HFFc6 (cell line): ENCODE results near the gene SEC11A. TPM values are rescaled to one million over a fixed set of nuclear protein-coding genes. Genes with fewer than 3 reads are reported as not detected.
"Not testable (repeated sequence)": the region's sequence is repeated elsewhere in the genome, so short reads cannot be mapped to it uniquely, and the experiment has no call there.

Experiments
- DNase-seq: peaks from one replicate; pipeline ENCODE4 v3.0.0-alpha.2; 2018
- H3K27ac Mint-ChIP-seq: 2 replicates; pipeline ENCODE4 v1.8.0; 2020; ENCODE audit warnings: mild to moderate bottlenecking, mixed read lengths
- H3K27me3 Mint-ChIP-seq: 2 replicates; pipeline ENCODE4 v1.8.0; 2021; ENCODE audit warnings: mild to moderate bottlenecking, moderate library complexity, mixed read lengths; ENCODE audit not compliant: insufficient read depth
- H3K36me3 Mint-ChIP-seq: 2 replicates; pipeline ENCODE4 v1.8.0; 2021; ENCODE audit warnings: low read depth, mixed read lengths
- H3K4me1 Mint-ChIP-seq: 2 replicates; pipeline ENCODE4 v1.8.0; 2020; ENCODE audit warnings: low read depth, mixed read lengths
- H3K4me3 Mint-ChIP-seq: 2 replicates; pipeline ENCODE4 v1.8.0; 2020; ENCODE audit warnings: mild to moderate bottlenecking, moderate library complexity, mixed read lengths
- H3K9me3 Mint-ChIP-seq: 2 replicates; pipeline ENCODE4 v1.8.0; 2020; ENCODE audit warnings: mild to moderate bottlenecking, mixed read lengths
- total RNA-seq, 6 experiments: library from RNA; stranded (reverse); fragmentation: NEBNext Ultra II Directional; extraction: Animal tissue kit (Norgen Biotek cat#: 25700); gene quantifications; 2 replicates in 1 of 6; 3 replicates in 5 of 6; pipeline ENCODE4 v1.2.3, GENCODE V29; 2021
- TF ChIP-seq, protein P1 (sequence below): fragments of 200-600 bp; sonication (generic); IDR thresholded peaks from 2 replicates; pipeline ENCODE4 v1.5.0; 2021; ENCODE audit warnings: antibody characterized with exemption, mild to moderate bottlenecking

SEC11A gene
- total RNA-seq, 6 experiments from 2014 or later: 203 to 230 (median 221) TPM

DNA sequence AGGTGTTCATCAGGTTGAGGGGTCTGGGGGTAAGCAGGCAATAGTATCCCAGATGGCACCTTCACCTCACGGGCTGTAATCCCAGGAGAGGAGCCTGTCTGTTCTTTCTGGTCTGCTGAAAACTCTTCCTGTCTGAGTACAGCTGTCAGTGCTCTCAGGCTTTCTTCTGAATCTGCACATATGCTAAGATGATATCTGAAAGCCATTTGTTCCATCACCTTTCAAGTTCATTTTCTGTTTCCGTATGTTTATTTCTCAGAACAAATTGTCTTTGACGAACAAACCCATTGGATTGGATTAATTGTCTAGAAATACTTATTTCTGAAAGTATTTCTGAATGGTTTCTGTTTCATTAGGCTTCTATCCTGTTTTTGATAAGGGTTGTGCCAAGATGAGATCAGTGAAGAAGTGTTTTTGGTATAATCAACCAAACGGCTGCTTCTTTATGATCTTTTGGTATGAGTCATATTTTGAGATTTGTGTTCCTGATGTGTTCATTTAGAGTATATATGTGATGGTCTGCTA, 45.7 kb upstream of the SEC11A start:
- H3K4me3 Mint-ChIP-seq: no peak overlapping the region
- DNase-seq: no peak
- peaks cover 21% of the 10 kb centered on the region for H3K4me1 Mint-ChIP-seq
- no peaks in the 10 kb centered on the region; the same call in 1 of the 2 replicates for H3K27me3 Mint-ChIP-seq
- H3K27ac Mint-ChIP-seq: no peak overlapping the region
- TF ChIP-seq, protein P1, sequence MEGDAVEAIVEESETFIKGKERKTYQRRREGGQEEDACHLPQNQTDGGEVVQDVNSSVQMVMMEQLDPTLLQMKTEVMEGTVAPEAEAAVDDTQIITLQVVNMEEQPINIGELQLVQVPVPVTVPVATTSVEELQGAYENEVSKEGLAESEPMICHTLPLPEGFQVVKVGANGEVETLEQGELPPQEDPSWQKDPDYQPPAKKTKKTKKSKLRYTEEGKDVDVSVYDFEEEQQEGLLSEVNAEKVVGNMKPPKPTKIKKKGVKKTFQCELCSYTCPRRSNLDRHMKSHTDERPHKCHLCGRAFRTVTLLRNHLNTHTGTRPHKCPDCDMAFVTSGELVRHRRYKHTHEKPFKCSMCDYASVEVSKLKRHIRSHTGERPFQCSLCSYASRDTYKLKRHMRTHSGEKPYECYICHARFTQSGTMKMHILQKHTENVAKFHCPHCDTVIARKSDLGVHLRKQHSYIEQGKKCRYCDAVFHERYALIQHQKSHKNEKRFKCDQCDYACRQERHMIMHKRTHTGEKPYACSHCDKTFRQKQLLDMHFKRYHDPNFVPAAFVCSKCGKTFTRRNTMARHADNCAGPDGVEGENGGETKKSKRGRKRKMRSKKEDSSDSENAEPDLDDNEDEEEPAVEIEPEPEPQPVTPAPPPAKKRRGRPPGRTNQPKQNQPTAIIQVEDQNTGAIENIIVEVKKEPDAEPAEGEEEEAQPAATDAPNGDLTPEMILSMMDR: no peak
- no peaks in the 10 kb centered on the region for H3K9me3 Mint-ChIP-seq
- H3K36me3 Mint-ChIP-seq: peaks cover 11% of the 10 kb centered on the region

DNA sequence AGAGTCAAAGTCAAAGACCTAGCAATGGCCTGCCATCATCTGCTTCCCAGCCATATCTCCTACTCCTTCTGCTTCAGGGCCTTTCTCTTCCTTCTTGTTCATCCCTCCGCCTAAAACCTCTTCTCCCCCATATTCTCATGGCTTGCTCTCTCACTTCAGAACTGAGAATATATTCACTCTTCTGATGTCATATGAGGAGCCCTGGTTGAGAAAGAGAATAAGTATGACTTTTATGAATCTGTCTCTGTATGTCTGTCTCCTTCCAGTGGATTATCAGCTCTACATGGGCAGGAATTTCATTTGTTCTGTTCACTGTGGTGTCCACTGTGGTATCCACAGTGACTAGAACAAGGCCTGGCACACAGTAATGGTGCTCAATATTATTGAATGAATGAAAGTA, 44.3 kb upstream of the SEC11A start:
- no peak for DNase-seq
- Mint-ChIP-seq H3K4me1 (peaks cover 23% of the 10 kb centered on the region), H3K4me3 (no peak overlapping the region), H3K27me3 (peaks cover 2% of the 10 kb centered on the region; the same call in 1 of the 2 replicates), H3K9me3 (no peaks in the 10 kb centered on the region), H3K27ac (no peak overlapping the region), H3K36me3 (peaks cover 6% of the 10 kb centered on the region)
- TF ChIP-seq, protein P1: no peak

DNA sequence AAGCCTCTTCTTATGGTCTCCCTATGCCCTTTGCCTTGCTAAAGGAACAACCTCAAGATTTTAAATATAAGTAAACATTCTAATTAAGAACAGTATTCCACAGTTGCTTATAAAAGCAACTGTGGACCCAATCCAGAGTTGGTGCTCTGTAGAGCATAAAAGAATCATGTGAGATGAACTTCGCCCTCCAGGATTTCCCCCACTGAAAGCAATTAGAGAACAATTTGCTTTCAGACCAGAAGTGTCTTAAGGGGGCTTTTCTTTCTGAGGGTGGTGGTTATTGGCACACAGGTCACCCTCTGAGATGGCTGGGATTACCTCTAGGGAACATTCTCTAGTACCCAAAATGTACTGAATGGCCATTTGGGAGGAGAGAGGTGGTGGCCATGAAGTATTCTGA, 43.1 kb upstream of the SEC11A start:
- Mint-ChIP-seq H3K36me3 (no peaks in the 10 kb centered on the region; the same call in 1 of the 2 replicates), H3K27ac (no peak overlapping the region), H3K4me3 (no peak overlapping the region), H3K9me3 (no peaks in the 10 kb centered on the region), H3K27me3 (peaks cover 2% of the 10 kb centered on the region; the same call in 1 of the 2 replicates), H3K4me1 (peaks cover 23% of the 10 kb centered on the region)
- DNase-seq: no peak
- TF ChIP-seq, protein P1: no peak

DNA sequence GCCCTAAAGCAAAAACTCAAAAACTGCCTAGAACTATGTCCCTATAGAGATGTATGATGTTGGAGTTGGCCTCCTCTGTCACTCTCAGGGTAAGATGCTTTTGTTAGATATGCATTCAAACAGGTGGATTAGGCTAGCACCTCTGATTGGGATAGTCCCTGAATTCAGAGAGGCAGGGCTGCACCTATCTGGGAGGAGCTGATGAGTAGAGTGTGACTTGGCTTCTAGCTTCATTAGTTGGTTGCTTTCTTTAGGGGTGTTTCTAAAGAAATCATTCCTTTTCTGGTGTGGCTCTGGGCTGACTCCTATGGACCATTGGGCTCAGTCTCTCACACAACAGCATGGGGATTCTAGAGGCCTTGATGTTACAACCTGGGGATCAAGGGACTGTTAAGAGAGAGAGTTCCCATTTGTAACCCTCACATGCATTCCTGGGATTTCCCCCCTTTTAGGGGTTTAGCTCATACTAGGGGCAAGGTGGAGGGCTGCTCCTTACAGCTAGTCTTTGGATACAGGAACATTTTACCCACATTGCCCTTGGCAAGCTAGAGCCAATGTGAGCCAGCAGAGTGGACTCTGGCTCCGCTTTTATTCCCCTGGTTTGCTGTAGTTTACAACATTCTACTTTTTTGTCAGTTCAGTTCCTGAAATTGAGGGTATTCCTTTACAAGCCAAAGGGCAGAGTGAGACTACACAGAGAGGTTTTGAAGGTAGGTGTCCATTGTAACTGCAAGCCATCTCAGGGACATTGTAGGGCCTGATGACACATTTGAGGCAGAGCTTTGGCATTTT, 40.0 kb upstream of the SEC11A start:
- H3K27me3 Mint-ChIP-seq: peaks cover 2% of the 10 kb centered on the region; the same call in 1 of the 2 replicates
- H3K4me1 Mint-ChIP-seq: peaks cover 49% of the 10 kb centered on the region
- no peak for DNase-seq
- H3K27ac Mint-ChIP-seq: no peak overlapping the region
- no peaks in the 10 kb centered on the region for H3K9me3 Mint-ChIP-seq
- no peak overlapping the region for H3K4me3 Mint-ChIP-seq
- TF ChIP-seq, protein P1: no peak
- peaks cover 5% of the 10 kb centered on the region for H3K36me3 Mint-ChIP-seq

DNA sequence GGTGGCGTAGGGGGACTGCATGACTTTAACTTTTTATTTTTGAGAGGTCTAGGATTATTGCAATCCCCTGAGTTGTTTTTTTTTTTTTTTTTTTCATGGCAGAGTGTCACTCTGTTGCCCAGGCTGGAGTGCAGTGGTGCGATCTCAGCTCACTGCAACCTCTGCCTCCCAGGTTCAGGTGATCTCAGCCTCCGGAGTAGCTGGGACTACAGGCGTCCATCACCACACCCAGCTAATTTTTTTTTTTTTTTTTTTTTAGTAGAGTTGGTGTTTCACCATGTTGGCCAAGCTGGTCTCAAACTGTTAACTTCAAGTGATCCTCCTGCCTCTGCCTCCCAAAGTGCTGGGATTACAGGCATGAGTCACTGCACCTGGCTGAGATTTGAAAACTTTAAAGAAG, 39.0 kb upstream of the SEC11A start:
- not testable (repeated sequence) for H3K36me3 Mint-ChIP-seq, H3K27ac Mint-ChIP-seq, H3K27me3 Mint-ChIP-seq, H3K4me3 Mint-ChIP-seq, H3K9me3 Mint-ChIP-seq, DNase-seq
- peaks cover 59% of the 10 kb centered on the region for H3K4me1 Mint-ChIP-seq

DNA sequence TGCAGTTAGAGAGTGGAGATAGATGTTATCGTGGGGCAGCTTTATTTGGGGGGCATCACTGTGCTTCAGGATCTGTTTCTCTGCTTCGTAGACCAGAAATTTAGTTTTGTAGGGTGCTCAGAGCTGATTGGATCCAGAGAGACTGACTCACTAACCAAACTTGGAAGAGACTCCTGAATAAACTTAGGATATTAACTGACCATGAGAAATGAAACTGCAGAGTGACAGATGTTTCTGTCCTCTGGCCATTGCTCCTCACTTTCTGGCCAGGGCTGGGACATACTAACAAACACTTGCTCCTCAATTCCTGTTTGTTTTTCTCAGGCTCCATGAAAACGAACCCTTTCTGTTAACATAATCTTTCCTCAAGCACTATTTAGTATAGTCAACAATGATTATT, 36.8 kb upstream of the SEC11A start:
- no peaks in the 10 kb centered on the region for H3K9me3 Mint-ChIP-seq
- TF ChIP-seq, protein P1: no peak
- peak; percentile 38 for DNase-seq
- peaks cover 13% of the 10 kb centered on the region for H3K36me3 Mint-ChIP-seq
- peaks cover 2% of the 10 kb centered on the region; the same call in 1 of the 2 replicates for H3K27me3 Mint-ChIP-seq
- peak overlapping the region; percentile 81 for H3K27ac Mint-ChIP-seq
- H3K4me3 Mint-ChIP-seq: peak overlapping the region; percentile 73
- peaks cover 62% of the 10 kb centered on the region for H3K4me1 Mint-ChIP-seq
